NCI-H748 (cell line): Measurements from ENCODE around the gene BPIFB2.
"Not testable (repeated sequence)": the region's sequence is repeated elsewhere in the genome, so short reads cannot be mapped to it uniquely, and the experiment has no call there.

Experiments
- DNase-seq: peaks from one replicate; lab custom pipeline; 2025; ENCODE audit not compliant: unreplicated experiment; lab: John Stamatoyannopoulos, UW

BPIFB2 gene, protein sequence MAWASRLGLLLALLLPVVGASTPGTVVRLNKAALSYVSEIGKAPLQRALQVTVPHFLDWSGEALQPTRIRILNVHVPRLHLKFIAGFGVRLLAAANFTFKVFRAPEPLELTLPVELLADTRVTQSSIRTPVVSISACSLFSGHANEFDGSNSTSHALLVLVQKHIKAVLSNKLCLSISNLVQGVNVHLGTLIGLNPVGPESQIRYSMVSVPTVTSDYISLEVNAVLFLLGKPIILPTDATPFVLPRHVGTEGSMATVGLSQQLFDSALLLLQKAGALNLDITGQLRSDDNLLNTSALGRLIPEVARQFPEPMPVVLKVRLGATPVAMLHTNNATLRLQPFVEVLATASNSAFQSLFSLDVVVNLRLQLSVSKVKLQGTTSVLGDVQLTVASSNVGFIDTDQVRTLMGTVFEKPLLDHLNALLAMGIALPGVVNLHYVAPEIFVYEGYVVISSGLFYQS

GRCh38 chr20:33007376-33008335, at the start of gene BPIFB2:
TSS of gene BPIFB2 (plus strand) at chr20:33007704. CDS start at chr20:33008575, 871 bp downstream.
- DNase-seq: no peak

DNA sequence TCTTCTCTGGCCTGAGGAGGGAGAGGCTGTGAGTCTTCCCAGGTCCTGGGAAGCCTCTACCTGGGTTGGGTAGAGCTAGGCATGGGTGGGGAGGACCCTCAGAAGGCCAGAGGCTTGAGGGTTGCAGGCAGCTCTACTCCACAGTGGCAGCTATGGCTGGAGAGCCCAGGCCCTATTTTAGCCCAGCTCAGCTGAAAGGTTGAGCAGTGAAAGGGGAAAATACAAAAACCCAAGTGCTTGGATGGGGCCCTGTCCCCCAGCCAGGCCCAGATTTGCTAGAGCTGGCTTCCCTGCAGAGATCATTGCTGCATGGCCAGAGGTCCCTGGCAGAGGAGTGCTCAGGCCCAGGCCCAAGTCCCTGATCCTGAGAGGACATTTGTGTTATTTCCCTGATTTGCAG, 48.9 kb upstream of the BPIFB2 start:
- no peak for DNase-seq

- no peak for DNase-seq
Observed at GRCh38 chr20:32959351-32960221, 47.9 kb upstream of the BPIFB2 start.

- no peak for DNase-seq
Observed at GRCh38 chr20:32960222-32960518, 47.3 kb upstream of the BPIFB2 start.

GRCh38 chr20:32960849-32961731, 46.4 kb upstream of the BPIFB2 start:
- DNase-seq: no peak

DNA sequence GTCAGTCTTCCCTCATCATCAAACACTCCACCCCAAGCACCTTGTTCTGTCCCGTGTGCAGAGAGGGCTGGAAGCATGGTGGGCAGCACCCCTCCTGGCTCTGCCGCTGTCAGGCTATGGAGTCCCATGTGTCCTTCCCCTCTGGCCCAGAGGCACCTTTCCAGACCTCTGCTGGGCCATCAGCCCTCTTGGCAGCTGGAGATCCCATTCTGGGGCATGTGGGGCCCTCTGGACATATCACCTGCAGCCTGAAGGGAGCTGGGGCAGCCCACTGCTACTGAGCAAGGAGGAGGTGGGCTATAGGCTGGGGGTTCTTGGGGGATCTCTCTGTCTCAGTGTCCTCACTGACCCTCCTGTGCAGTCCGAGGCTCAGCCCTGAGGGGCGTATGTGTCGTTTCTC, 45.5 kb upstream of the BPIFB2 start:
- DNase-seq: no peak

DNA sequence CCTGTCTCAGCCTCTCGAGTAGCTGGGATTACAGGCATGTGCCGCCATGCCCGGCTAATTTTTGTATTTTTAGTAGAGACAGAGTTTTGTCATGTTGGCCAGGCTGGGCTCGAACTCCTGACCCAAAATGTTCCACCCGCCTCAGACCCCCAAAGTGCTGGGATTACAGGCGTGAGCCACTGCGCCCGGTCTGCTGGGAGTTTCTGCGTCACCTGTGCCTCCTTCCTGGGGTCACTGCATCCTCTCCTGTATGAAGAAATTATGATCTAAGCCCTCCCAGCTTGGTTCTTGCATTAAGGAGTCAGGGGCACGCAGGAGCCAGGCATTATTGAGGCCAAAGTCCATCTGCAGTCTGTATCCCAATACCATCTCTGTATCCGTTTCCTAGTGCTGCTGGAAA, 44.9 kb upstream of the BPIFB2 start:
- not testable (repeated sequence) for DNase-seq

DNA sequence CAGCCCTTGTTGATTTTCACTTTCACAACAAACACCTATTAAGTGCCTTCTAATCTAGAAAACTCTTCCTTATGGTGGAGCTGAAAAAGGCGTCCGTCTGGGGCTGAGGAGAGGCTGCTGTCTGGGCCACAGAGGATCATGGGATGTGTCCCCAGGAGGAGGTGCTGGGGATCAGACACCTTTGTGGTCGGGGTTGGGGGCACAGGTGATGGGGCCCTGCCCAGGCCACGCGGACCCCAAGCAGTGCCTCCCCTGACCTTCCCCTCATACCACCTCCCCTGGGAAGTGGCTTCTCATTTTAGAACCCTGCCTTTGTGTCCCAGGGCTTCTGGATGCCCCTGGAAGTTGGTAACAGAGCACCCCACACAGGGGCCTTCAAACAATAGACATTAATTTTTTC, 44.3 kb upstream of the BPIFB2 start:
- no peak for DNase-seq

DNA sequence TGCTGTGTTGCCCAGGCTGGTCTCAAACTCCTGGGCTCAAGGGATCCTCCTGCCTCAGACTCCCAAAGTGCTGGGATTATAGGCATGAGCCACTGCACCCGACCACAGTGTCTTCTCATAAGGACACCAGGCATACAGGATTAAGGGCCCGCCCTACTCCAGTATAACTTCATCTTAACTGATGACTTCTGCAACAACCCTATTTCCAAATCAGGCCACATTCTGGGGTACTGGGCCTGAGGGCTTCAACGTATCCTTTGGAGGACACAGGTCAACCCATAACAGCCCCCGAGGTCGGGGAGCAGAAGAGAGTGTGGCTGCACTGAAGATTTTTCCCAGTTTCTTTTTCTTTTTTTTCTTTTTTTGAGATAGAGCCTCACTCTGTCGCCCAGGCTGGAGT, 42.9 kb upstream of the BPIFB2 start:
- DNase-seq: no peak

DNA sequence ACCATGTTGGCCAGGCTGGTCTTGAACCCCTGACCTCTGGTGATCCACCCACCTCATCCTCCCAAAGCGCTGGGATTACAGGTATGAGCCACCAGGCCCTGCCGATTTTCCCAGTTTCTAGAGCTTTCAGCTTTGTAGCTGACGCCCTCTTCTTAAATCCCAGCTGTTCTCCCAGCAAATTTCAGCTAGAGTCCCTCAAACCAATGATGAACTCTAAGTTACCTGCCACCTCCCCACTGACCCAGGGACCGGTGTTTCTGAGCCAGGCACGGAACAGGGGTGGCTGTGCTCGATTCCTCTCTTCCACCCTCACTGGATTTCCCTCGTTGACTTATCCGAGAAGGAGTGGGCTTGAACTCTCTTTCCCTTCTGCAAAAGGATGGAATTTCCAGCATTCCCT, 42.4 kb upstream of the BPIFB2 start:
- no peak for DNase-seq

- no peak for DNase-seq
Observed at GRCh38 chr20:32965581-32966373, 41.7 kb upstream of the BPIFB2 start.

DNA sequence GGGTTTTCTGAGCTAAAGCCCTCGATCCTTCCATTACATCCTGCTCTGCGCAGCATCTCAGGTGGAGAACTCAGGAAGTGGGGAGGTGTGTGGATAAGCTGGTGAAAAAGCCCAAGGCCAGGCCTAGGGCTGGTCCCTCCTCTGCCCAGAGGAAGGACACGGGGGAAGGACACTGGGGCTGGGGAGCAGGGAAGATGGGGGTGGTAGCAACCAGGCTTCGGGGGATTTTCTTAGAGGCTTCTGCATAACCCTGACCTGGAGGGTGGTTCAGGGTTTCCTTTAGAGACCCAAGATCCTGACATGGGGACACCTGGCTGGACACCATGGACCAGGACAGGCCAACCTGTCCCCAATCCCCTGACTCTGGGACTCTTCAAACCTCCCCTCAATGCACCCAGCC, 41.1 kb upstream of the BPIFB2 start:
- DNase-seq: no peak

DNA sequence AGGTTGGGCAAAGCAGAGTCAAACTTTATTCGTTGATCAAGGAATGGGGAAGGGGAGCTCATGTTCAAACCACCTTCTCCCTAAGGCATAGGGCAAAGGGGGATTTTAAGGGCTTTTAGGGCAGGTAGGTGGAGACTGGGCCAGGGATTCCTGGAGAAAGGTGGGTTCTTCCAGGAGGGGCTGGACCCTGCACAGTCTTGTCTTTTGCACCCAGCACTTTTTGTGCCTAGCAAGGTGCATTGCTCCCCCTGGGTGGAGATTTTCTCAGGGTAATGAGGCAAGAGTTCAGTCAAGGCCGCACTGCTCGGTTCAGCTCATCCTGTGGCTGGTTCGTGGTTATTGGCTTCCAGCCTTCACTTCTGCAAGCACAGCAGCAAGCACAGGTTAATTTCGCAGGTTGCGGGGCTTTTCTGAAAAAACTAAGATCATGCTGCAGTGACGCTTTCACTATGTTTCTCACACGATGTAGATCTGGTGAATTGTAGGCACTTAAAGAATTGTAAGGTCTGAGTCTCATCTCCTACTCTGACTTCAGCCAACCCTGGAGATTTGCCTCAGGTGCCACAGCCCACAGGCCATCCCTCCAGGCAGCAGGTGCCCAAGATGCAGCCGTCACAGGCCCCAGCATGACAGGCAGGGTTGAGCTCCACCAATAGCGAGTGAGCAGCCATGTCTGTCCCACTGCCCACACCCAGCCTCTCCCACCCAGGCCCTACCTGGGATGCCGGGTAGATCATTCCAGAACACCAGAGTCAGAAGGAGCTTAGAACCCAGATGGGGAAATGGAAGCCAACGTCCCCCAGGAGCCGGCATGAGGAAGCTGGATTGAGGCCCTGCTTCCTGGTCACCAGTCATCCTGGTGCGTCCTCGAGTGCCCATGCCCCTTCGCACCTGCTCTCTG, 40.4 kb upstream of the BPIFB2 start:
- no peak for DNase-seq

GRCh38 chr20:32967961-32968457, 39.5 kb upstream of the BPIFB2 start:
- DNase-seq: no peak

GRCh38 chr20:32968478-32969241, 38.8 kb upstream of the BPIFB2 start:
- DNase-seq: no peak

DNA sequence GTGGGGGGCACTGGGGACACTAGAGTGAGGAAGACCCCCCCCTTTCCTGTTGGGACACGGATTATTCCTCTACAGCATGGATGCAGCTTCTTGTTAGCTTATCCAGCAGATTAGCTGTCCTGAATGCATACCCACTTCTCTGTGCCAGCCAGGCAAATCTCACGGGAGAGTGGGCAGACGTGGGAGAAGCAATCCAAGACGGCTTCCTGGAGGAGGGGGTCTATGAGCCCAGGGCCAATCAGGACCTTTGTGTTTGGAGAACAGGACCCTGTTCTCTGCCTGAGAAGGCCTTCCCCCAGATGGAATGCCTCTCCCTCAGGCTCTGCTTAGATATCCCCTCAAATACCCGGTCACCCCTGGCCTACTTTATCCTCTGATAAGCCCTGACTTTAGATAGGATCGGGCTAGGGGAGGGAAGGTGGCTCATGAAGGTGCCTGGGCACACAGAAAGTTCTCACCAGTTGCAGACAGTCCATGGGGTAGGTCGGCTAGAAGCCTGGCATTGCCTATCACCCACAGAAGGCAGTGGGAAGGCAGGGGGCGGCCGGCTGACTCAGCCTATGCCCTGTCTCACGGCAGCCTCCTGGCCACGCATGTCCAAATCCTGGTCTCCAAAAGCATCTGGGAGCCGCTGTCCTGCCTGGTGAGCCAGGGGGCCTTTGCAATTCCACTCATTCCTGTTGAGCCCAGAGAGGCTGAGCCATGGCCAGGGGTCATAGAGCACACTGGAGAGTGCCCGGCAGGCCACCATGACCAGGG, 38.0 kb upstream of the BPIFB2 start:
- no peak for DNase-seq
